GM12878 (cell line): ENCODE results near the gene UBE2J2. TPM values are rescaled to one million over a fixed set of nuclear protein-coding genes. Genes with fewer than 3 reads are reported as not detected.

Source experiments
- BHLHE40 ChIP-seq, 2 experiments: fragments of 450-650 bp in 1 of 2; IDR thresholded peaks; 2 replicates each; pipeline ENCODE4 v1.6.1; 2011 to 2017; ENCODE audit warnings: low read depth in 2 of 2, borderline replicate concordance in 1 of 2, improper control_type of control experiment in 1 of 2, low read length in 1 of 2, mild to moderate bottlenecking in 1 of 2
- BRCA1 ChIP-seq: IDR thresholded peaks from 2 replicates; pipeline ENCODE4 v1.6.1; 2011; ENCODE audit warnings: low read depth, low read length, improper control_type of control experiment
- CBX5 ChIP-seq: sonication (generic); IDR thresholded peaks from 2 replicates; pipeline ENCODE4 v1.6.1; 2016; ENCODE audit warnings: low read depth, moderate library complexity, mild to moderate bottlenecking, inconsistent platforms
- DPF2 ChIP-seq: fragments of 450-650 bp; IDR thresholded peaks from 2 replicates; pipeline ENCODE4 v1.6.1; 2017; ENCODE audit warnings: mild to moderate bottlenecking
- E2F4 ChIP-seq: IDR thresholded peaks from 2 replicates; pipeline ENCODE4 v1.6.1; 2012; ENCODE audit warnings: low read depth, low read length, improper control_type of control experiment
- E2F8 ChIP-seq: fragments of 450-650 bp; IDR thresholded peaks from 2 replicates; pipeline ENCODE4 v1.6.1; 2018; ENCODE audit warnings: mild to moderate bottlenecking, low read depth, moderate library complexity; ENCODE audit not compliant: partially characterized antibody
- ELK1 ChIP-seq: IDR thresholded peaks from 2 replicates; pipeline ENCODE4 v1.6.1; 2012; ENCODE audit warnings: low read depth, low read length, improper control_type of control experiment
- ESRRA ChIP-seq: IDR thresholded peaks from 2 replicates; pipeline ENCODE4 v1.6.1; 2012; ENCODE audit warnings: mild to moderate bottlenecking, low read length, improper control_type of control experiment
- EZH2 ChIP-seq: IDR thresholded peaks from 2 replicates; pipeline ENCODE4 v1.6.1; 2012; ENCODE audit warnings: low read depth, mild to moderate bottlenecking, control low read depth, inconsistent platforms, low read length, borderline replicate concordance; ENCODE audit not compliant: control insufficient read depth
- GATAD2B ChIP-seq: fragments of 450-650 bp; conservative IDR thresholded peaks from 2 replicates; pipeline ENCODE4 v1.6.1; 2017; ENCODE audit warnings: low read depth, mild to moderate bottlenecking, moderate library complexity
- HSF1 ChIP-seq: fragments of 150-350 bp; IDR thresholded peaks from 2 replicates; pipeline ENCODE4 v1.6.1; 2014; ENCODE audit warnings: mild to moderate bottlenecking, low read depth, low read length
- JUND ChIP-seq: IDR thresholded peaks from 2 replicates; pipeline ENCODE4 v1.6.1; 2012; ENCODE audit warnings: low read depth, mild to moderate bottlenecking, low read length, improper control_type of control experiment, moderate library complexity
- MAX ChIP-seq: IDR thresholded peaks from 2 replicates; pipeline ENCODE4 v1.6.1; 2012; ENCODE audit warnings: low read depth, low read length, improper control_type of control experiment
- MTA3 ChIP-seq: IDR thresholded peaks from 2 replicates; pipeline ENCODE4 v1.6.1; 2012; ENCODE audit warnings: low read length, inconsistent platforms, borderline replicate concordance
- MXI1 ChIP-seq: fragments of 150-350 bp; IDR thresholded peaks from 2 replicates; pipeline ENCODE4 v1.6.1; 2011; ENCODE audit warnings: low read depth, mild to moderate bottlenecking, inconsistent platforms, low read length, improper control_type of control experiment
- NR2C2 ChIP-seq: IDR thresholded peaks from 2 replicates; pipeline ENCODE4 v1.6.1; 2011; ENCODE audit warnings: borderline replicate concordance, low read depth; ENCODE audit not compliant: control insufficient read depth, insufficient read length
- NR2F1 ChIP-seq: fragments of 450-650 bp; conservative IDR thresholded peaks from 2 replicates; pipeline ENCODE4 v1.6.1; 2017; ENCODE audit warnings: mild to moderate bottlenecking
- PAX8 ChIP-seq: fragments of 450-650 bp; IDR thresholded peaks from 2 replicates; pipeline ENCODE4 v1.6.1; 2017; ENCODE audit warnings: mild to moderate bottlenecking, moderate library complexity
- RAD21 ChIP-seq: IDR thresholded peaks from 2 replicates; pipeline ENCODE4 v1.6.1; 2011; ENCODE audit warnings: mild to moderate bottlenecking, low read depth, low read length, moderate library complexity; ENCODE audit not compliant: insufficient read depth
- SMC3 ChIP-seq: IDR thresholded peaks from 2 replicates; pipeline ENCODE4 v1.6.1; 2011; ENCODE audit warnings: low read length, improper control_type of control experiment, borderline replicate concordance
- SRF ChIP-seq, 2 experiments: IDR thresholded peaks; 2 replicates each; pipeline ENCODE4 v1.6.1; 2011; ENCODE audit warnings: low read depth in 2 of 2, low read length in 2 of 2, mild to moderate bottlenecking in 1 of 2, moderate library complexity in 1 of 2
- TARDBP ChIP-seq: IDR thresholded peaks from 2 replicates; pipeline ENCODE4 v1.6.1; 2016; ENCODE audit warnings: borderline replicate concordance
- YBX1 ChIP-seq: fragments of 450-650 bp; IDR thresholded peaks from 2 replicates; pipeline ENCODE4 v1.6.1; 2016; ENCODE audit warnings: antibody characterized with exemption
- polyA plus RNA-seq, 11 experiments: library from polyadenylated mRNA; depleted of rRNA in 4 of 11; unstranded in 6 of 11; stranded (reverse) in 5 of 11; fragments of >200 nt; fragmentation: Nextera tagmentation in 4 of 11; fragmentation: Illumina TruSeq in 1 of 11; extraction: Ambion mirVana in 4 of 11; extraction: Trizol in 1 of 11; gene quantifications; 1 replicate in 1 of 11; 2 replicates in 10 of 11; pipeline versions ENCODE4 v1.2.1 to v1.2.3, GENCODE V29; 2011 to 2016; ENCODE audit warnings: inconsistent platforms in 2 of 11, missing spikeins in 2 of 11, low read depth in 1 of 11
- total RNA-seq, 4 experiments: library from RNA; depleted of rRNA in 3 of 4; stranded (reverse); fragments of >200 nt in 3 of 4; fragmentation: Illumina TruSeq in 1 of 4; extraction: Trizol in 1 of 4; gene quantifications; 2 replicates each; pipeline versions ENCODE4 v1.2.1 to v1.2.3, GENCODE V29; 2013 to 2021

The UBE2J2 gene
- total and polyA plus RNA-seq, 10 of the 15 experiments (the other 5 are each of a cell fraction or from before 2014, with no cell fraction given) = 0.72 to 70.5 (median 49.2) TPM

GRCh38 chr1:1307923-1308755, 34.5 kb upstream of the UBE2J2 start, which contains the start of the genes ACAP3 and PUSL1 (continued):
- TF ChIP-seq HSF1 (no peak), ESRRA (no peak), EZH2 (no peak), SRF (IDR thresholded peaks at IDR 0.05; ENCODE audit: low read depth in 2 of 2, low read length in 2 of 2) (no peak), BRCA1 (no peak), ELK1 (peak; percentile 84), E2F4 (no peak; the same call in 1 of the 2 replicates), YBX1 (no peak), PAX8 (no peak), RAD21 (no peak), MXI1 (peak; percentile 70), NR2F1 (no peak), TARDBP (0 out of 2 replicates have a peak, but pooled peaks have one; percentile 45), NR2C2 (no peak), MAX (peak; percentile 27; the same call in 1 of the 2 replicates), MTA3 (no peak), CBX5 (no peak), BHLHE40 (IDR thresholded peaks at IDR 0.05; ENCODE audit: borderline replicate concordance in 1 of 2, low read depth in 2 of 2, low read length in 1 of 2) (peak; percentile 6 to 76; a peak in 1 of 4 replicates), DPF2 (no peak; the same call in none of the 2 replicates), JUND (no peak), GATAD2B (peak; percentile 29), E2F8 (no peak), SMC3 (no peak)
